K562 (cell line): ENCODE results near the gene GUCY1A2. TPM values are rescaled to one million over a fixed set of nuclear protein-coding genes. Genes with fewer than 3 reads are reported as not detected.

Experiments used
- ATAC-seq: fragments of 200-7000 bp; cut with Tn5 transposase; 3 replicates; pipeline ENCODE4 v1.9.1; 2020; ENCODE audit warnings: moderate library complexity
- BruUV-seq: library from RNA; stranded (reverse); fragments of 400-500 nt; replicated peaks from 2 replicates; lab custom pipeline; 2021; lab: Mats Ljungman, UMichigan
- CTCF ChIA-PET: fragments of 300-600 bp; formaldehyde crosslinking; extraction: SDS; loops from one replicate; lab custom pipeline; 2021; ENCODE audit warnings: low intra/inter-chr PET ratio; lab: Yijun Ruan, JAX
- POLR2A ChIA-PET: fragments of 300-600, 350-650 bp; sonication (Branson Sonifier 250); formaldehyde crosslinking; extraction: SDS; loops from one replicate; lab custom pipeline; 2021; ENCODE audit warnings: antibody characterized with exemption, inconsistent platforms; lab: Yijun Ruan, JAX
- DNase-seq, 4 experiments: peaks; one replicate each; pipeline versions ENCODE4 v3.0.0 to v3.0.0-alpha.2; 2011 to 2018; ENCODE audit warnings: low spot score in 3 of 4, mixed read lengths in 3 of 4; ENCODE audit errors: extremely low read depth in 1 of 4
- FAIRE-seq: peaks from 2 replicates; lab custom pipeline; 2011; peaks lifted over from hg19 to GRCh38; lab: Jason Lieb, UNC
- H2AFZ ChIP-seq: 2 replicates; pipeline ENCODE4 v1.6.0; 2011; ENCODE audit warnings: low read depth, low read length, control low read depth, inconsistent platforms
- H3K27ac ChIP-seq: fragments of 200-600 bp; 3 replicates; pipeline ENCODE4 v1.8.0; 2011; ENCODE audit warnings: low read depth, mild to moderate bottlenecking, control low read depth, inconsistent platforms, low read length, moderate library complexity, mixed read lengths; ENCODE audit errors: extremely low read depth
- H3K27me3 ChIP-seq, 2 experiments: fragments of 300-600 bp in 1 of 2; 2 replicates in 1 of 2; 3 replicates in 1 of 2; pipeline versions ENCODE4 v1.6.0 to v1.8.0; 2011; ENCODE audit warnings: inconsistent platforms in 2 of 2, low read length in 2 of 2, mild to moderate bottlenecking in 1 of 2, mixed read lengths in 1 of 2, moderate library complexity in 1 of 2; ENCODE audit not compliant: control insufficient read depth in 2 of 2, insufficient read depth in 2 of 2
- H3K36me3 ChIP-seq: fragments of 300-600 bp; 3 replicates; pipeline ENCODE4 v1.8.0; 2011; ENCODE audit warnings: mild to moderate bottlenecking, low read length, inconsistent platforms; ENCODE audit not compliant: control insufficient read depth, insufficient read depth
- H3K4me1 ChIP-seq, 2 experiments: fragments of 200-600 bp in 1 of 2; replicated peaks in 1 of 2; 2 replicates in 1 of 2; 3 replicates in 1 of 2; pipeline versions ENCODE4 v1.5.1 to v1.8.0; 2011; ENCODE audit warnings: inconsistent platforms in 2 of 2, low read length in 2 of 2, mild to moderate bottlenecking in 1 of 2, mixed read lengths in 1 of 2, moderate library complexity in 1 of 2; ENCODE audit not compliant: control insufficient read depth in 2 of 2, insufficient read depth in 2 of 2
- H3K4me2 ChIP-seq: 2 replicates; pipeline ENCODE4 v1.6.1; 2011; ENCODE audit warnings: low read length, control low read depth, inconsistent platforms, mixed read lengths; ENCODE audit not compliant: insufficient read depth
- H3K4me3 ChIP-seq: fragments of 200-600 bp; sonication (generic), shearing (Covaris generic); 2 replicates; pipeline ENCODE4 v1.5.1; 2016; ENCODE audit warnings: control low read depth, inconsistent platforms
- H3K79me2 ChIP-seq: fragments of 200-600 bp; 3 replicates; pipeline ENCODE4 v1.8.0; 2011; ENCODE audit warnings: low read length, inconsistent platforms; ENCODE audit not compliant: control insufficient read depth, insufficient read depth
- H3K9ac ChIP-seq, 2 experiments: 2 replicates each; pipeline versions ENCODE4 v1.6.0 to v1.6.1; 2011; ENCODE audit warnings: low read depth in 2 of 2, low read length in 2 of 2, control low read depth in 1 of 2, inconsistent platforms in 1 of 2, mild to moderate bottlenecking in 1 of 2, mixed read lengths in 1 of 2; ENCODE audit not compliant: insufficient read depth in 1 of 2
- H3K9me1 ChIP-seq: one replicate; pipeline ENCODE4 v1.6.0; 2011; ENCODE audit warnings: inconsistent platforms, mild to moderate bottlenecking, low read length, moderate library complexity; ENCODE audit not compliant: control insufficient read depth, insufficient read depth
- H3K9me3 ChIP-seq: replicated peaks from 2 replicates; pipeline ENCODE4 v1.5.1; 2011; ENCODE audit warnings: low read depth, low read length, inconsistent platforms; ENCODE audit not compliant: control insufficient read depth, insufficient read depth
- H4K20me1 ChIP-seq: replicated peaks from 2 replicates; pipeline ENCODE4 v1.6.1; 2011; ENCODE audit warnings: low read length, inconsistent platforms, mixed read lengths; ENCODE audit not compliant: control insufficient read depth, insufficient read depth
- ELF2 ChIP-seq: fragments of 250-450 bp; sonication (Bioruptor Pico); IDR thresholded peaks from 2 replicates; pipeline ENCODE4 v1.5.0; 2021; ENCODE audit warnings: mild to moderate bottlenecking
- HDAC2 ChIP-seq: fragments of 450-650 bp; IDR thresholded peaks from 2 replicates; pipeline ENCODE4 v1.6.1; 2016; ENCODE audit warnings: mild to moderate bottlenecking
- HDAC8 ChIP-seq: fragments of 450-650 bp; IDR thresholded peaks from 2 replicates; pipeline ENCODE4 v1.6.1; 2016; ENCODE audit warnings: mild to moderate bottlenecking, missing genetic modification characterization, moderate library complexity, missing compliant biosample characterization
- HDGF ChIP-seq: fragments of 450-650 bp; IDR thresholded peaks from 2 replicates; pipeline ENCODE4 v1.6.1; 2016
- PTBP1 ChIP-seq: fragments of 200-400 bp; formaldehyde crosslinking; IDR thresholded peaks from 2 replicates; pipeline ENCODE4 v1.6.1; 2017; ENCODE audit warnings: low read depth, low read length
- RB1 ChIP-seq: fragments of 450-650 bp; IDR thresholded peaks from 2 replicates; pipeline ENCODE4 v1.6.1; 2017; ENCODE audit warnings: low read depth, mild to moderate bottlenecking
- SMARCE1 ChIP-seq: fragments of 450-650 bp; IDR thresholded peaks from 2 replicates; pipeline ENCODE4 v1.7.1; 2016; ENCODE audit warnings: mild to moderate bottlenecking
- TEAD1 ChIP-seq, 2 experiments: fragments of 450-650 bp in 1 of 2; sonication (generic) in 1 of 2; formaldehyde crosslinking; IDR thresholded peaks; 2 replicates each; pipeline versions ENCODE4 v1.4.0 to v1.8.0; 2020 to 2022; ENCODE audit warnings: mild to moderate bottlenecking in 2 of 2, missing genetic modification reagents in 1 of 2
- ZBTB12 ChIP-seq: fragments of 250-450 bp; sonication (Bioruptor Pico); IDR thresholded peaks from 2 replicates; pipeline ENCODE4 v1.4.0; 2020
- ZFP1 ChIP-seq: fragments of 450-650 bp; formaldehyde crosslinking; IDR thresholded peaks from 2 replicates; pipeline ENCODE4 v1.4.0; 2020; ENCODE audit warnings: mild to moderate bottlenecking, mixed read lengths
- ZNF224 ChIP-seq: sonication (generic); formaldehyde crosslinking; IDR thresholded peaks from 2 replicates; pipeline ENCODE4 v1.8.0; 2022; ENCODE audit warnings: mild to moderate bottlenecking, missing genetic modification reagents
- ZNF263 ChIP-seq: sonication (generic); formaldehyde crosslinking; IDR thresholded peaks from 2 replicates; pipeline ENCODE4 v1.8.0; 2022; ENCODE audit warnings: mild to moderate bottlenecking, missing genetic modification reagents, borderline replicate concordance
- ZNF282 ChIP-seq: sonication (generic); formaldehyde crosslinking; IDR thresholded peaks from 2 replicates; pipeline ENCODE4 v1.8.1; 2023; ENCODE audit warnings: missing genetic modification reagents
- ZNF41 ChIP-seq: fragments of 250-450 bp; sonication (Bioruptor Pico); conservative IDR thresholded peaks from 2 replicates; pipeline ENCODE4 v1.4.0; 2020; ENCODE audit warnings: mild to moderate bottlenecking
- ZNF444 ChIP-seq: fragments of 250-450 bp; sonication (Bioruptor Pico); IDR thresholded peaks from 2 replicates; pipeline ENCODE4 v1.4.0; 2020; ENCODE audit warnings: mild to moderate bottlenecking, moderate library complexity
- WGBS: fragments of 100-300 bp; shearing (Covaris generic); methylation state at CpG from one replicate; pipeline ENCODE4 v1.1.6; 2016; ENCODE audit warnings: low coverage, mixed read lengths; ENCODE audit not compliant: insufficient coverage; ENCODE audit errors: missing lambda C conversion rate; 5-methylcytosine and 5-hydroxymethylcytosine counted together
- in situ Hi-C: fragments of 300-500 bp; cut with MboI; formaldehyde crosslinking; loops from 4 replicates; pipeline ENCODE4 v1.15.0; 2018; ENCODE audit warnings: inconsistent platforms, mixed read lengths
- intact Hi-C: fragments of 100-400 bp; cut with micrococcal nuclease; formaldehyde crosslinking; loops from 2 replicates; pipeline ENCODE4 v1.14.2; 2022
- polyA plus RNA-seq, 8 experiments: library from polyadenylated mRNA; depleted of rRNA in 4 of 8; stranded (reverse) in 5 of 8; unstranded in 3 of 8; fragments of >200 nt; fragmentation: Nextera tagmentation in 2 of 8; fragmentation: Illumina TruSeq in 1 of 8; extraction: Ambion mirVana in 2 of 8; extraction: Trizol in 1 of 8; gene quantifications; 2 replicates each; pipeline versions ENCODE4 v1.2.1 to v1.2.3, GENCODE V29; 2011 to 2014; ENCODE audit warnings: inconsistent platforms in 1 of 8, missing spikeins in 1 of 8
- total RNA-seq, 7 experiments: library from RNA; depleted of rRNA in 6 of 7; stranded (reverse); fragments of >200 nt in 6 of 7; fragmentation: Illumina TruSeq in 2 of 7; extraction: Trizol in 2 of 7; gene quantifications; 2 replicates each; pipeline versions ENCODE4 v1.2.1 to v1.2.3, GENCODE V29; 2011 to 2021; ENCODE audit warnings: low replicate concordance in 1 of 7

The GUCY1A2 gene
- total and polyA plus RNA-seq, 9 of the 15 experiments (the other 6 are each of a cell fraction or from before 2014, with no cell fraction given), result under 0.01 to 0.04 TPM; not detected in 7

GRCh38 chr11:106708348-106708747 is 309.9 kb downstream of the GUCY1A2 start:
- no peak for TF ChIP-seq RB1
- TF ChIP-seq ZFP1 (CRISPR knock-in tag), result no peak
- no peak for TF ChIP-seq HDAC2
- no peak for TF ChIP-seq HDGF
- no peak for TF ChIP-seq ZNF282 (CRISPR knock-in tag)
- TF ChIP-seq ZBTB12 (CRISPR knock-in tag), result no peak
- no peak for TF ChIP-seq ZNF41 (CRISPR knock-in tag)
- no peak for TF ChIP-seq ZNF263
- no peak for TF ChIP-seq ZNF444 (CRISPR knock-in tag)
- TF ChIP-seq ZNF224 (CRISPR knock-in tag), result no peak
- TF ChIP-seq HDAC8 (tag), result no peak
- TF ChIP-seq ELF2 (CRISPR knock-in tag), result no peak
- no peak for TF ChIP-seq SMARCE1
- TF ChIP-seq TEAD1 (CRISPR knock-in tag; IDR thresholded peaks at IDR 0.05), result no peak
- TF ChIP-seq PTBP1, result no peak
- TF ChIP-seq, all 486 proteins: peak for 0
- Histone ChIP-seq H3K4me2 (no peak overlapping the region), H3K79me2 (no peaks in the 10 kb centered on the region), H3K9me3 (no peaks in the 10 kb centered on the region; the same call in 1 of the 2 replicates), H3K4me3 (no peak overlapping the region), H2AFZ (no peak overlapping the region), H3K27ac (no peak overlapping the region), H4K20me1 (no peaks in the 10 kb centered on the region), H3K9ac (no peak overlapping the region), H3K27me3 (no peaks in the 10 kb centered on the region), H3K36me3 (no peaks in the 10 kb centered on the region), H3K9me1 (no peaks in the 10 kb centered on the region), H3K4me1 (no peaks in the 10 kb centered on the region)
- ChIA-PET CTCF (no interaction called here), POLR2A (no interaction called here)
- 0% methylated on average over 7 of the region's 7 CpGs for WGBS
- no peak for FAIRE-seq
- intact Hi-C loops, result no loop called here
- in situ Hi-C loops, result no loop called here
- DNase-seq, result no peak
- no TSS peak for BruUV-seq
- ATAC-seq, result no peak
